HG03025 (cell line): Measurements from ENCODE around the gene THSD4.
"Not testable (repeated sequence)": the region's sequence is repeated elsewhere in the genome, so short reads cannot be mapped to it uniquely, and the experiment has no call there.

Source experiments
- ATAC-seq: cut with Tn5 transposase; IDR thresholded peaks from one replicate; pipeline ENCODE4 v1.9.1; 2021; ENCODE audit warnings: mild to moderate bottlenecking, moderate library complexity; ENCODE audit not compliant: unreplicated experiment, low FRiP score

THSD4 gene

DNA sequence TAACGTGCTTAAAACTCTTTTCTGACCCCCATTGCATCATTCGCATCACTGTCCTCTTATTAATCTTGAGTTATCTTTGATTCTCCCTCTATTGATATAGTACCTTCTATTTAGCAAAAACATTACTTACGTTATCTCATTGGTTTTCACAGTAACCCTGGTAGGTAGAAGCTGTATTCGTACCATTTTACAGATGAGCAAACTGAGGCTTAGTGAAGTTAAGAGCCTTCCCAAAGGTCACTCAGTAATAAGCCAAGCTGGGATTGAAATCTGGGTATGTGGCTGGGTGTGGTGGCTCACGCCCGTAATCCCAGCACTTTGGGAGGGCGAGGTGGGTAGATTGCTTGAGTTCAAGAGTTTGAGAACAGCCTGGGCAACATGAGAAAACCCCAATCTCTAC is 244.0 kb downstream of the THSD4 start:
- ATAC-seq, result no peak

DNA sequence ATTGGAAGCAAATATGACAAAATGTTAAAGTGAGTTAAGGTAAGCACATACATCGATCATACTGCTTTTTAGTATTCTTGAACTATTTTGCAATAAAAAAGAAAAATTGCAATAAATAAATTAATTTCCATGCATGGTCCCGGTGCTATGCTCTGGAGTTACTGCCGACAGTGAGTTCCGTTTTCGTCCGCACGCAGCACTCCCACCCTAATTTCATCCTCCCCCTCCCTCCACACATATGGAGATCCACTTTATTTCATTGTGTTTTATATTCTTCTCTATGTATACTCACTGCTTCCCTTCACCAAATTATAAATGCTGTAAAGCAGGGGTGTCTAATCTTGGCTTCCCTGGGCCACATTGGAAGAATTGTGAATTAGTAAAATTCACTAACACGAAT is 247.3 kb downstream of the THSD4 start:
- ATAC-seq, result no peak

GRCh38 chr15:71362987-71363968 is 248.0 kb downstream of the THSD4 start:
- ATAC-seq, result no peak

GRCh38 chr15:71364117-71364584 is 248.9 kb downstream of the THSD4 start:
- no peak for ATAC-seq

- ATAC-seq, result no peak
Measured at GRCh38 chr15:71366522-71366921, 251.3 kb downstream of the THSD4 start.

DNA sequence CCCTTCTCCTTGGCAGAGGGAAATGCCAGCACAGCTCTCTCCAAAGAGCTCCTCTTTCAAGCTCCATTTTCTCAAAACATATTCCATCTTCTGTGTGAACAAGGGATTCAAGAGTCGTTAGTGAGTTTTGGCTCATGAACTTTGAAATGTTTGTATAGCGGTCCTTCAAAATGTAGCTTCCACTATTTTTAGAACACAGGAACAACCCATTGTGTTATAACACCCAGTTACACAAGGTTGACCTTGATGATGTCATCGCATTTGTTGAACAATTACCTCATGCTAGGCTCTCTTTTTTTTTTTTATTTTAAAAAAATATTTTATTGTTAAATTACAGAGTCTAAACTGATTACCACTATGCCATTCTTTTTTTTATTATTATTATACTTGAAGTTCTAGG is 251.7 kb downstream of the THSD4 start:
- no peak for ATAC-seq

DNA sequence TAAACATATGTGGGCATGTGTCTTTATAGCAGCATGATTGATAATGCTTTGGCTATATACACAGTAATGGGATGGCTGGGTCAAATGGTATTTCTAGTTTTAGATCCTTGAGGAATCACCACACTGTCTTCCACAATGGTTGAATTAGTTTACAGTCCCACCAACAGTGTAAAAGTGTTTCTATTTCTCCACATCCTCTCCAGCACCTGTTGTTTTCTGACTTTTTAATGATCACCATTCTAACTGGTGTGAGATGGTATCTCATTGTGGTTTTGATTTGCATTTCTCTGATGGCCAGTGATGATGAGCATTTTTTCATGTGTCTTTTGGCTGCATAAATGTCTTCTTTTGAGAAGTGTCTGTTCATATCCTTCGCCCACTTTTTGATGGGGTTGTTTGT is 252.5 kb downstream of the THSD4 start:
- ATAC-seq, result not testable (repeated sequence)

- ATAC-seq, result not testable (repeated sequence)
Measured at GRCh38 chr15:71372769-71373168, 257.5 kb downstream of the THSD4 start.

- ATAC-seq, result no peak
Measured at GRCh38 chr15:71373917-71374316, 258.6 kb downstream of the THSD4 start.

- no peak for ATAC-seq
Measured at GRCh38 chr15:71374607-71375352, 259.5 kb downstream of the THSD4 start.

DNA sequence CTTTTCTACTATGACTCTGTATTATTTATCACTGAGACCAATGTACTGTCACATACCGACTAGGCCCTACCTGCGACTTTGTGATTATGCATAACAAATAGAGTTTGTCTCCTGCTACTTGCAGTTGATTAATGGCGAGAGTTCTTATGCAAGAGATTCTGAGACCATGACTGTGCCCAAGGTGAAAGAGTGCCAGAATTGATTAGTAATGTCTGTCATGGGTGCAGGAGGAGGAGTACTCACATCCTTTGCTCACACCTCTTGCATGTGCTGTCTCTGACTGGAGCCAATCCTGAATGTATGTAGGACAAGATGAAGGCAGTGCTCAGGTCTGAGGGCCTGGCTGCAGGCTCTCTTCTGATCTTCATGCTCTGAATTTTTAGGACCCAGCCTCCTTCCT is 260.7 kb downstream of the THSD4 start:
- no peak for ATAC-seq

DNA sequence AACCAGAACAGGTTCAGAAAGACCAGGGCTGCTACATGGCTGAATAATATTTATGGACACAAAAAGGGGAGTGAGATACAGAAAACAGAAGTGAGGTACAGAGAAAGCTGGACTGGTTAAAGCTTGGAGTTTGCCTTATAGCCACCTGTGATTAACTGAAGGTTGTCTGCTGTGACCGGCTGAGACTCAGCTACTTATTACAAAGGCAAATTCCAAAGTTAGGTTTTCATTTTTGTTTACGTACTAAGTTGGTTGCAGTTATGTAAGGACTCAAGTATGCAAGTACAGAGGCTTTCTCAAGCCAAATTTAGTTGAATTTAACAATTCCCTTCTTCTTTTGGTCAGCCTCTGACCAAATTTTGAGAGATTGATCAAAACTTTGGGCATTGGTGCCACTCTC is 264.6 kb downstream of the THSD4 start:
- no peak for ATAC-seq

DNA sequence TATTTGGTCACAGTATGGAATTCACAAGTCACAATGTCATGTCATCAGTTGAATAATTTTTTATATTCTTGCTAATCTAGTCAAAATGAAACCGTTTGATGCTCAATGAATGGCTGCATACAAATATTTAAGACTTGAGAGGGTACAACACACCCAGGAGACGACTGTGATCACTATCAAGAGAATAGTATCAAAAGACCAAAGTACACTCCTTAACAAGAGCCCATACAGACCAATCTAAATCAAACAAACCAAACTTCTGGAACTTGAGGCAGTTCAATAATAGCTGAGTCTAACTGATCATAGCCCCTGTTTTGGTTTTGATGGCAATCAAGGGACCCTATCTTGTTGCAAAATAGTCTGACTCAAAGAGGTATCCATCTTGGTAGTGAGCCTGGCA is 265.1 kb downstream of the THSD4 start:
- ATAC-seq, result no peak

DNA sequence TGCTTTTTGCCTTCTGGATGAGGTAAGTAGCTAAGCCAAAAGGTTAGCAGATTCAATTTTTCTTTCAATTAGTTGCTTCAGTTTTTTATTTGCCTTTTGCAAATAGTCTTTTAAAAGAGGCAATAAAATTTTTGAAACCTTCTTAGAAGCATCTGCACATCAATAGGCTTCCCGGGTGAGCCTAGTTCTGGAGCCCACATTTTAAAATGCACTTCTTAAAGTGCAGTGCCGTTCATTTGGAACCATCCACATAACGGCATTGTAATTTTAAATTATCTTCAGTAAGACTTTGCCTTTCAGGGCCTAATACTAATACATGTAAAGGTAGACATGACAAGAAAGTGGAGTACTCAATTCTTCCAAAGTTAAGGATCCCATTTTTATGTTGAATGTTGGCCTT is 269.2 kb downstream of the THSD4 start:
- no peak for ATAC-seq

DNA sequence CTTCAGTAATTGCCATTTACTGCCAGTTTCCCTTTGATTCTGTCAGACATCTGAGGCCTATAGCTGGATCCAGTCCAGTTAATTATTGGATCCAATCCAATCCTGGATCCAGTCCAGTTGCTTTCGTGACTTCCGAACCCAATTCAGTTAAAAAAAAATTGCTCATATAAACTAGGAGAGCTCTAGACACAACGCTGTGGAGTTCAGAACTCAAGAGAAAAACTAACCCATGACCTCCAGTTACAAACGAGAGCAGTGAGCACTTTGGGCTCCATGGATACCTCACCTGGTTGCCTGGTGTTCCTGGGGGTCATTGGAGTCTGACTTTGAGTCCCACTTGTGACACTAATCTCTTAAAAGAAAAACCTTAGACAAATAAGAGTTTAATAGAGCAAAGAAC is 269.8 kb downstream of the THSD4 start:
- no peak for ATAC-seq

GRCh38 chr15:71385457-71385856 is 270.2 kb downstream of the THSD4 start:
- ATAC-seq, result no peak

DNA sequence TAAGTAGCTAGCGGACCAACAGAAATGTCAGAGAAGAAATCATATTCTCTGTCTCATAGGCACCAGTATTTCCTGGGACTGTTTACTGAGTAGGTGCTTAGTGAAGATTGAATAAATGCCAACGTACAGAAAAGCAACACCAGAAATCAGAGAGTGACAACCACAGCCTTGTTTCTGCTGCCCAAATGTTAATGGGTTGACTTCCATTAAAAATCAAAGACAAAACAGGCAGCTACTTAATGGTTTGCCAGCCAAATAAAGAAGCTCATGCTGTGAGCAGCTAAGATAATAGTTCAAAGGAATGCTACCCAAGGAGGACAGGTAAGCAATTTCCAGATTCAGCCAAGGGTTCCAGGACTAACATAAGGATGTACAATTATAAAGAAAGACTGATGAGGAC is 270.7 kb downstream of the THSD4 start:
- no peak for ATAC-seq

GRCh38 chr15:71386448-71387236 is 271.4 kb downstream of the THSD4 start:
- no peak for ATAC-seq

DNA sequence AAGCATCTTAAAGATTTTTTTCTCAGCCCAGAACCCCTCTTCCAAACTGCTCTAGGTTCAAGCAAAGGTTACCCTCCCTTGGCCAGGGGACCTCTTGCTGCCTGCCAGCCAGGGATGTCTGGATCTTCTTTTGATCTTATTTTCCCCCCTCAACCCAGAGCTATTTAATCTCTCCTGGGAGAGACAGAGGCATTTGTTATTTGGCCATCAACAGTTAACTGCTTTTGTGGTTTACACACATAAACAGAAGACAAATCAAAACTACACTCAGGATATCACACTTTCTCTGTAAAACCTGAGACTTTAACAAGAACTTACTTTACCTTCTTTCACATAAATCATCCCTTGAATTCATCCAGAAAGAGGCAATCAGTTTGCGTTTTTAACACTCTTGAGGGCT is 272.5 kb downstream of the THSD4 start:
- no peak for ATAC-seq

GRCh38 chr15:71390096-71390495 is 274.8 kb downstream of the THSD4 start:
- no peak for ATAC-seq
